Measurements from ENCODE around the gene DCTN4.

- TF ChIP-seq CTCF (conservative IDR thresholded peaks at IDR 0.05; ENCODE audit: low read depth, low read length) (no peak), RAD21 (IDR thresholded peaks at IDR 0.05; ENCODE audit: low read length) (no peak)
Observed at GRCh38 chr5:150789450-150789849, 30.6 kb upstream of the DCTN4 start.

All from IMR-90 (cell line).